HepG2 (cell line): ENCODE measurements around the gene RNASE13. TPM values are rescaled to one million over a fixed set of nuclear protein-coding genes. Genes with fewer than 3 reads are reported as not detected.

Experiments
- ARID4A ChIP-seq: sonication (generic); formaldehyde crosslinking; IDR thresholded peaks from 2 replicates; pipeline ENCODE4 v1.5.0; 2020; ENCODE audit warnings: mild to moderate bottlenecking, missing genetic modification reagents, borderline replicate concordance
- ARID5B ChIP-seq: IDR thresholded peaks from 2 replicates; pipeline ENCODE4 v1.4.0; 2020; ENCODE audit warnings: mild to moderate bottlenecking, missing genetic modification reagents
- FLYWCH1 ChIP-seq: sonication (generic); formaldehyde crosslinking; IDR thresholded peaks from 2 replicates; pipeline ENCODE4 v1.8.1; 2023; ENCODE audit warnings: mild to moderate bottlenecking, missing genetic modification reagents
- FOSL1 ChIP-seq: sonication (generic); formaldehyde crosslinking; IDR thresholded peaks from 2 replicates; pipeline ENCODE4 v1.9.0; 2021; ENCODE audit warnings: missing genetic modification reagents, borderline replicate concordance
- GATAD1 ChIP-seq: IDR thresholded peaks from 2 replicates; pipeline ENCODE4 v1.6.1; 2016; ENCODE audit warnings: missing genetic modification reagents, missing compliant biosample characterization
- IRX3 ChIP-seq: sonication (generic); formaldehyde crosslinking; IDR thresholded peaks from 2 replicates; pipeline ENCODE4 v1.8.1; 2023; ENCODE audit warnings: mild to moderate bottlenecking, low read depth, missing genetic modification reagents, borderline replicate concordance
- MLX ChIP-seq: IDR thresholded peaks from 2 replicates; pipeline ENCODE4 v1.6.1; 2016
- NBN ChIP-seq: fragments of 450-650 bp; conservative IDR thresholded peaks from 2 replicates; pipeline ENCODE4 v1.6.1; 2017
- NCOR1 ChIP-seq: fragments of 200-600 bp; sonication (generic); IDR thresholded peaks from 2 replicates; pipeline ENCODE4 v1.7.0; 2017; ENCODE audit warnings: antibody characterized with exemption, low read length, borderline replicate concordance
- NONO ChIP-seq, 2 experiments: fragments of 450-650 bp in 1 of 2; sonication (generic) in 1 of 2; formaldehyde crosslinking in 1 of 2; IDR thresholded peaks in 1 of 2; conservative IDR thresholded peaks in 1 of 2; 2 replicates each; pipeline versions ENCODE4 v1.6.1 to v1.8.0; 2017 to 2022; ENCODE audit warnings: mild to moderate bottlenecking in 1 of 2, missing genetic modification reagents in 1 of 2, moderate library complexity in 1 of 2
- PCBP2 ChIP-seq: fragments of 200-400 bp; formaldehyde crosslinking; optimal IDR thresholded peaks from 2 replicates; pipeline ENCODE3; 2018; ENCODE audit warnings: low read length, low read depth; ENCODE audit not compliant: poor library complexity, severe bottlenecking
- POLR2G ChIP-seq: fragments of 200-400 bp; formaldehyde crosslinking; IDR thresholded peaks from 2 replicates; pipeline ENCODE4 v1.6.1; 2018; ENCODE audit warnings: mild to moderate bottlenecking, low read depth, low read length, moderate library complexity
- RAD51 ChIP-seq: fragments of 450-650 bp; IDR thresholded peaks from 2 replicates; pipeline ENCODE4 v1.6.1; 2016; ENCODE audit warnings: borderline replicate concordance
- SP2 ChIP-seq: sonication (generic); formaldehyde crosslinking; IDR thresholded peaks from 2 replicates; pipeline ENCODE4 v1.5.1; 2020; ENCODE audit warnings: mild to moderate bottlenecking, missing genetic modification reagents
- SRF ChIP-seq: IDR thresholded peaks from 2 replicates; pipeline ENCODE4 v1.6.1; 2011; ENCODE audit warnings: mild to moderate bottlenecking, low read depth, low read length, moderate library complexity
- U2AF1 ChIP-seq: fragments of 200-400 bp; formaldehyde crosslinking; optimal IDR thresholded peaks from 2 replicates; pipeline ENCODE3; 2017; ENCODE audit warnings: mild to moderate bottlenecking, low read depth, low read length
- ZC3H13 ChIP-seq: sonication (generic); formaldehyde crosslinking; IDR thresholded peaks from 2 replicates; pipeline ENCODE4 v1.8.1; 2023; ENCODE audit warnings: mild to moderate bottlenecking, missing genetic modification reagents, moderate library complexity
- ZFP1 ChIP-seq: IDR thresholded peaks from 2 replicates; pipeline ENCODE4 v1.6.1; 2016
- ZNF20 ChIP-seq: sonication (generic); formaldehyde crosslinking; IDR thresholded peaks from 2 replicates; pipeline ENCODE4 v1.4.0; 2020; ENCODE audit warnings: mild to moderate bottlenecking, moderate library complexity, missing genetic modification reagents
- ZNF605 ChIP-seq: sonication (generic); formaldehyde crosslinking; IDR thresholded peaks from 2 replicates; pipeline ENCODE4 v1.8.0; 2022; ENCODE audit warnings: mild to moderate bottlenecking, missing genetic modification reagents
- ZNF614 ChIP-seq: IDR thresholded peaks from 2 replicates; pipeline ENCODE4 v1.6.1; 2018; ENCODE audit warnings: missing biosample characterization, missing genetic modification reagents, inconsistent platforms, borderline replicate concordance
- ZNF841 ChIP-seq: sonication (generic); formaldehyde crosslinking; IDR thresholded peaks from 2 replicates; pipeline ENCODE4 v1.8.1; 2023; ENCODE audit warnings: missing genetic modification reagents, borderline replicate concordance
- polyA plus RNA-seq, 8 experiments: library from polyadenylated mRNA; depleted of rRNA in 3 of 8; stranded (reverse) in 7 of 8; unstranded in 1 of 8; fragments of >200 nt; fragmentation: Illumina TruSeq in 4 of 8; extraction: Trizol in 4 of 8; gene quantifications; 2 replicates each; pipeline versions ENCODE4 v1.2.1 to v1.2.3, GENCODE V29; 2011 to 2016; ENCODE audit warnings: low read depth in 4 of 8, missing spikeins in 1 of 8, mixed read lengths in 1 of 8; ENCODE audit not compliant: insufficient read depth in 1 of 8
- total RNA-seq, 5 experiments: library from RNA; depleted of rRNA; stranded (reverse); fragments of >200 nt; fragmentation: Illumina TruSeq; extraction: Trizol; gene quantifications; 2 replicates each; pipeline ENCODE4 v1.2.3, GENCODE V29; 2016; ENCODE audit warnings: low read depth in 1 of 5

RNASE13 gene
- total and polyA plus RNA-seq, 2 of the 13 experiments (the other 11 are each of a cell fraction or from before 2014, with no cell fraction given), result 1.0 TPM; not detected in 1

DNA sequence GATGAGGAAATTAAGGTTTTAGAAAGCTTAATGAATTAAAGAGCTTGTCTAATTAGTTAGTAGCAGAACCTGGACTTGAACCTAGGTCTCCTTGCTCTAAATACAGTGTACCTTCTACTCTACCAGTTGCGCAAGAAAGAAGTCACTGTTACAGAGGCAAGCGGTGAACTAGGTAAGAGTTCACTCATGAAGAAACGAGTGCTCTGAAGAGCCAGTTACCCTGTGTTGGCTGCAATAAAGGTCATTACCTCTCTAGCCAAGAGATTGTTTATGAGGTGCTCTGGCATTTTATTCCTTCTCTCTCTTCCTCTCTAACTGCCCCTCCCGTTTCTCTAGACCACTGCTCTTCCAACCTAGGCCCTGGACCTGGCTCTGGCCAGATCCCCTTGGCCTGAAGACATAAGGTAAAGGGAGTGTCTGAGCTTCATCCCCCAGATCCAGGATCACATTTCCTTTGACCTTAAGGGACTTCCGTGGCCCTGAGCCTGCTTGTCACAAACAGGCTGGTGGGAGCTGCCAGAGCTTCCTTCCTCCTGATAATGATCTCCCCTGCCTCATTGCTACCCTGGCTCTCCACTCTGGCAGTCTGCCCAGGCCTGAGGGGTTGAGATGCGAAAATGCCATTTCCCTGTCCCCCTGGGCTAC is 9.5 kb upstream of the RNASE13 start (continued):
- TF ChIP-seq ARID5B (CRISPR knock-in tag) (peak; percentile 81), ZNF614 (peak; percentile 57; the same call in 1 of the 2 replicates), FLYWCH1 (CRISPR knock-in tag) (no peak), ZNF20 (no peak), NCOR1 (peak; percentile 85; the same call in 1 of the 2 replicates), ZC3H13 (CRISPR knock-in tag) (no peak), FOSL1 (CRISPR knock-in tag) (no peak), ZNF605 (peak; percentile 26; the same call in 1 of the 2 replicates), RAD51 (no peak), PCBP2 (no peak), SRF (no peak), SP2 (no peak), NBN (no peak), NONO (IDR thresholded peaks at IDR 0.05) (no peak), NONO (CRISPR knock-in tag; conservative IDR thresholded peaks at IDR 0.05) (0 out of 2 replicates have a peak, but pooled peaks have one; percentile 21), U2AF1 (no peak), POLR2G (no peak), ARID4A (CRISPR knock-in tag) (peak; percentile 5; the same call in 1 of the 2 replicates), MLX (no peak), IRX3 (CRISPR knock-in tag) (no peak), GATAD1 (CRISPR knock-in tag) (no peak), ZFP1 (CRISPR knock-in tag) (peak; percentile 53; the same call in 1 of the 2 replicates), ZNF841 (CRISPR knock-in tag) (no peak)
